Osteoblast (primary cell): Measurements from ENCODE around the gene RNF5. TPM values are rescaled to one million over a fixed set of nuclear protein-coding genes. Genes with fewer than 3 reads are reported as not detected.

Experiments
- DNase-seq: peaks from one replicate; pipeline ENCODE4 v3.0.0; 2011; ENCODE audit warnings: low spot score, mixed read lengths; ENCODE audit not compliant: insufficient read length; ENCODE audit errors: missing footprints
- H2AFZ ChIP-seq: 2 replicates; pipeline ENCODE4 v1.6.0; 2011; ENCODE audit warnings: mild to moderate bottlenecking, low read length
- H3K27ac ChIP-seq: 2 replicates; pipeline ENCODE4 v1.5.1; 2011; ENCODE audit warnings: mild to moderate bottlenecking, low read depth, low read length, moderate library complexity
- H3K27me3 ChIP-seq: 2 replicates; pipeline ENCODE4 v1.6.0; 2012; ENCODE audit warnings: mild to moderate bottlenecking, control low read depth, inconsistent platforms, low read length, moderate library complexity; ENCODE audit not compliant: insufficient read depth
- H3K36me3 ChIP-seq: 2 replicates; pipeline ENCODE4 v1.5.1; 2011; ENCODE audit warnings: mild to moderate bottlenecking, low read length, control low read depth, moderate library complexity; ENCODE audit not compliant: insufficient read depth
- H3K4me1 ChIP-seq: 2 replicates; pipeline ENCODE4 v1.5.1; 2011; ENCODE audit warnings: mild to moderate bottlenecking, low read length, control low read depth, moderate library complexity; ENCODE audit not compliant: insufficient read depth
- H3K4me2 ChIP-seq: 2 replicates; pipeline ENCODE4 v1.6.0; 2011; ENCODE audit warnings: mild to moderate bottlenecking, low read length; ENCODE audit not compliant: insufficient read depth
- H3K4me3 ChIP-seq: fragments of 200-600 bp; sonication (generic); 3 replicates; pipeline ENCODE4 v1.5.1; 2012; ENCODE audit warnings: mild to moderate bottlenecking, low read length, inconsistent platforms; ENCODE audit not compliant: insufficient read depth
- H3K79me2 ChIP-seq: 2 replicates; pipeline ENCODE4 v1.6.0; 2012; ENCODE audit warnings: mild to moderate bottlenecking, low read length, control low read depth, inconsistent platforms; ENCODE audit not compliant: insufficient read depth
- H3K9me3 ChIP-seq: 2 replicates; pipeline ENCODE4 v1.5.1; 2011; ENCODE audit warnings: low read depth, low read length, control low read depth
- H4K20me1 ChIP-seq: 2 replicates; pipeline ENCODE4 v1.6.0; 2012; ENCODE audit warnings: mild to moderate bottlenecking, low read length, control low read depth; ENCODE audit not compliant: insufficient read depth
- total RNA-seq: library from RNA; depleted of rRNA; stranded (reverse); fragments of >200 nt; gene quantifications from 2 replicates; pipeline ENCODE4 v1.2.3, GENCODE V29; 2012
- TF ChIP-seq, protein P1 (sequence below): IDR thresholded peaks from 2 replicates; pipeline ENCODE4 v1.5.1; 2011; ENCODE audit warnings: mild to moderate bottlenecking, low read depth, low read length, moderate library complexity; ENCODE audit errors: extremely low read depth

Gene RNF5, protein sequence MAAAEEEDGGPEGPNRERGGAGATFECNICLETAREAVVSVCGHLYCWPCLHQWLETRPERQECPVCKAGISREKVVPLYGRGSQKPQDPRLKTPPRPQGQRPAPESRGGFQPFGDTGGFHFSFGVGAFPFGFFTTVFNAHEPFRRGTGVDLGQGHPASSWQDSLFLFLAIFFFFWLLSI
- total RNA-seq: 25.3 and 32.9 TPM in 2 replicates

DNA sequence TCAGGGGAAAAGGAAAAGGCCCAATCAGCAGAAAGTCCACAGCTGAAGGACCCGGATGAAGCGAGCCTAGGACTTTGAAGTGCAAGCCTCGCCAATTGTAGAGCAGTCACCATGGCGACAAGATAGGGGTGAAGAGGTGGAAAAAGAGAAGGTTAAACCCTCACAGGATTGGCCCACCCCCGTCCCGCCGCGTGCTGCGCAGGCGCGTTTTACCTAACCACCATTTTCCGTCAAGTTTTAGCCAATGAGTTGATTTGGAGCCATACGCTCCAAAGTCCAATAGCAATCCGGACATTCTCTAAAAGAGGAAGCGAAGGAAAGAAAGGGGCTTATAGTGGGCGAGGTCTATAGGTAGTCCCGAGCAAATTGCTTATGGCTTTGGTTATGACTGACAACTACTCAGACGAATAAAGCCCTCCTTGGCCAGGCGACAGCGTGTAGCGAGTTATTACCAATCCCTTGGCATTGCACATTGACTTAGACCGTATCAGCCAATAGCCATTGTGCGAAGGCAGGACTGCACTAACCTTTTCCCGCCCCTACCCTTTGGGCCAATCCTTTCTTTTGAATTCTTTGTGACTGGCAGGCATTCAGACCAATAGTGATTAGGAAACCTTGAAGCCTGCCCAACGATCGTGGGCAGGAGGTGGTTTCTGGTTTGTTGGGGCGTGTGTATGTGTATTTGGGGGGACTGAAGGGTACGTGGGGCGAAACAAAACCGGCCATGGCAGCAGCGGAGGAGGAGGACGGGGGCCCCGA lies at the start of gene RNF5:
TSS of gene RNF5 (plus strand) at position 618 of the 759 bp plus-strand sequence. CDS start at position 725, 107 bp downstream.
- Histone ChIP-seq H3K4me3 (peak within 1 kb of the TSS; percentile 86), H3K36me3 (peaks cover 20% of the 10 kb centered on the region), H3K4me1 (peaks cover 35% of the 10 kb centered on the region), H2AFZ (peak within 1 kb of the TSS; percentile 93), H4K20me1 (no peaks in the 10 kb centered on the region), H3K9me3 (no peaks in the 10 kb centered on the region), H3K27ac (peak within 1 kb of the TSS; percentile 93), H3K79me2 (peaks cover 40% of the 10 kb centered on the region), H3K27me3 (no peaks in the 10 kb centered on the region), H3K4me2 (peak within 1 kb of the TSS; percentile 99)
- DNase-seq: peak; percentile 99
- TF ChIP-seq, protein P1, sequence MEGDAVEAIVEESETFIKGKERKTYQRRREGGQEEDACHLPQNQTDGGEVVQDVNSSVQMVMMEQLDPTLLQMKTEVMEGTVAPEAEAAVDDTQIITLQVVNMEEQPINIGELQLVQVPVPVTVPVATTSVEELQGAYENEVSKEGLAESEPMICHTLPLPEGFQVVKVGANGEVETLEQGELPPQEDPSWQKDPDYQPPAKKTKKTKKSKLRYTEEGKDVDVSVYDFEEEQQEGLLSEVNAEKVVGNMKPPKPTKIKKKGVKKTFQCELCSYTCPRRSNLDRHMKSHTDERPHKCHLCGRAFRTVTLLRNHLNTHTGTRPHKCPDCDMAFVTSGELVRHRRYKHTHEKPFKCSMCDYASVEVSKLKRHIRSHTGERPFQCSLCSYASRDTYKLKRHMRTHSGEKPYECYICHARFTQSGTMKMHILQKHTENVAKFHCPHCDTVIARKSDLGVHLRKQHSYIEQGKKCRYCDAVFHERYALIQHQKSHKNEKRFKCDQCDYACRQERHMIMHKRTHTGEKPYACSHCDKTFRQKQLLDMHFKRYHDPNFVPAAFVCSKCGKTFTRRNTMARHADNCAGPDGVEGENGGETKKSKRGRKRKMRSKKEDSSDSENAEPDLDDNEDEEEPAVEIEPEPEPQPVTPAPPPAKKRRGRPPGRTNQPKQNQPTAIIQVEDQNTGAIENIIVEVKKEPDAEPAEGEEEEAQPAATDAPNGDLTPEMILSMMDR: no peak

DNA sequence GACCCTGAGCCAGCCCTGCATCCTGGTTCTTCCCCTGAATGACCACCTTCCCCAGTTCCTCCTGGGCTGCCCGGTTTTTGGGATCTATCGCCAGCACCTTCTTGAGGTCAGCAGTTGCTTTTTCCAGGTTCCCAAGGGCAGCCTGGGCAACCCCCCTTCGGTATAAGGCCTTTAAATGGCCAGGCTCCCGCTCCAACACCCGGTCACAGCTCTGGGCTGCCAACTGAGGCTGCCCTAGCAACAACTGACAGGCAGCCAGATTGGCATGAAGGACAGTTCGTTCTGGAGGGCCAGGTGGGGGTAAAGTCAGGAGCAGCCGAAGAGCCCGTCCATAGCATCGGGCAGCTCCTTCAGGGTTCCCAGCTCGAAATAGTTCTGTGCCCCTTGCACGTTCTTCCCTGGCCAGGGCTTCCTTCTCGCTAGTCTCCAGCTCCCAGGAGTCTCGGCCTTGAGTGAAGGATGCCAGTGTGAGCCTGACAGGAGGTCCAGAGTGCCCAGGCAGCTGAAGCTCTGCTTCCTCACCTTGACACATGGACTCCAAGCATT lies 49.4 kb upstream of the RNF5 start:
- peaks cover 39% of the 10 kb centered on the region for H3K79me2 ChIP-seq
- no peak overlapping the region for H2AFZ ChIP-seq
- H3K36me3 ChIP-seq: peaks cover 14% of the 10 kb centered on the region
- peak overlapping the region; percentile 55 for H3K27ac ChIP-seq
- TF ChIP-seq, protein P1: no peak
- peak overlapping the region; percentile 99 for H3K4me2 ChIP-seq
- no peak for DNase-seq
- peak overlapping the region; percentile 95 for H3K4me3 ChIP-seq
- peaks cover 28% of the 10 kb centered on the region for H3K4me1 ChIP-seq
- no peaks in the 10 kb centered on the region for H4K20me1 ChIP-seq
- H3K9me3 ChIP-seq: no peaks in the 10 kb centered on the region
- no peaks in the 10 kb centered on the region for H3K27me3 ChIP-seq

DNA sequence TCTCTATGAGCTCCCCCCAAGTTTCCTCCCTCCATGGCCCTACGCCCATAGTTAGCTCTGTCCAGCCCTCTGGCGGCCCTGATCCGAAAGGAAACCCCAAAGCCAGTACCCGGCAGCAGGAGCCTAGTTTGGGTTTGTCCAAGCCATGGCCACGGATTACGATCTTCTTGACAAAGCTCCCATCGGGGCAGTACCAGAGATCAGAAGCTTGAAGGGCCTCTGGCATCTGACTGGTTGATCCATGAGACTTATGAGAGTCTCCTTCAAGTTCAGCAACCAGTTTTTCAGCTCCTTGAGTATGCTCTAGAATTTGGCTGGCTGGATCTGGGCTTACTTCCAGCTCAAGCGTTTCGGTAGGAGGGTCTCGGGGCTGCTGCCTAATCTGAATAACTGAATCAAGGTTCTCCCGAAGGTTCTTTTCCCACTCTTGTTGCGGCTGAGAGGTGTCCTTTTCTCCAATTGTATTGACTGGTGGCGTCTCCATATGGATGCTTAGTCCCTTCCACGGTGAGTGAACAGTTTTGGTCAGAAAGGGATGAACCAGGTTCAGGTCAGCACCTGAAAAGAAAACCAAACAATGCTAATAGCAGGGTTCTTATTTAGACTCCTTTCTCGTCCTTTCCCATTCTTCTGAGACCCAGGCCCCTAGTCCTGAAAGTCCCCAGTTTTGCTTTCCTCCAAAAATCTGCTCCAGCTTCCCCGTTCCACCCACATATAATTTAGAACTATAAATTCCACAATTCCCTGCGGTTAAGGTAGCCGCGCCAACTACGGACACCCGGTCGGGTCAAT lies 48.7 kb upstream of the RNF5 start:
- Histone ChIP-seq H3K79me2 (peaks cover 35% of the 10 kb centered on the region), H3K4me3 (peak overlapping the region; percentile 95), H3K4me1 (peaks cover 33% of the 10 kb centered on the region), H2AFZ (peak overlapping the region; percentile 88), H3K27ac (peak overlapping the region; percentile 55), H3K27me3 (no peaks in the 10 kb centered on the region), H3K4me2 (peak overlapping the region; percentile 99), H4K20me1 (no peaks in the 10 kb centered on the region), H3K9me3 (no peaks in the 10 kb centered on the region), H3K36me3 (peaks cover 10% of the 10 kb centered on the region)
- TF ChIP-seq, protein P1: no peak
- no peak for DNase-seq
